SH-SY5Y (cell line): ENCODE results near the gene NANOGP8.

Source experiments
- GATA2 ChIP-seq: IDR thresholded peaks from 2 replicates; pipeline ENCODE4 v1.6.1; 2011; ENCODE audit warnings: mild to moderate bottlenecking, low read depth, low read length
- GATA3 ChIP-seq: IDR thresholded peaks from 2 replicates; pipeline ENCODE4 v1.6.1; 2011; ENCODE audit warnings: low read depth, mild to moderate bottlenecking, low read length, moderate library complexity

- no peak for TF ChIP-seq GATA2
- no peak for TF ChIP-seq GATA3
Observed at GRCh38 chr15:35088329-35088728, 3.2 kb upstream of the NANOGP8 start.
